ENCODE data around the gene PTPRS.

PTPRS gene

GRCh38 chr19:5339198-5339949 lies 1.2 kb downstream of the PTPRS start:
- TF ChIP-seq, protein P1, sequence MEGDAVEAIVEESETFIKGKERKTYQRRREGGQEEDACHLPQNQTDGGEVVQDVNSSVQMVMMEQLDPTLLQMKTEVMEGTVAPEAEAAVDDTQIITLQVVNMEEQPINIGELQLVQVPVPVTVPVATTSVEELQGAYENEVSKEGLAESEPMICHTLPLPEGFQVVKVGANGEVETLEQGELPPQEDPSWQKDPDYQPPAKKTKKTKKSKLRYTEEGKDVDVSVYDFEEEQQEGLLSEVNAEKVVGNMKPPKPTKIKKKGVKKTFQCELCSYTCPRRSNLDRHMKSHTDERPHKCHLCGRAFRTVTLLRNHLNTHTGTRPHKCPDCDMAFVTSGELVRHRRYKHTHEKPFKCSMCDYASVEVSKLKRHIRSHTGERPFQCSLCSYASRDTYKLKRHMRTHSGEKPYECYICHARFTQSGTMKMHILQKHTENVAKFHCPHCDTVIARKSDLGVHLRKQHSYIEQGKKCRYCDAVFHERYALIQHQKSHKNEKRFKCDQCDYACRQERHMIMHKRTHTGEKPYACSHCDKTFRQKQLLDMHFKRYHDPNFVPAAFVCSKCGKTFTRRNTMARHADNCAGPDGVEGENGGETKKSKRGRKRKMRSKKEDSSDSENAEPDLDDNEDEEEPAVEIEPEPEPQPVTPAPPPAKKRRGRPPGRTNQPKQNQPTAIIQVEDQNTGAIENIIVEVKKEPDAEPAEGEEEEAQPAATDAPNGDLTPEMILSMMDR (IDR thresholded peaks at IDR 0.05; ENCODE audit: borderline replicate concordance, control extremely low read depth, extremely low read depth, insufficient read depth, missing control alignments): no peak
- peak; percentile 69 for DNase-seq (ENCODE audit: low spot score)
- in situ Hi-C loops (cut with MboI; ENCODE audit: low sequenced_read_pairs, unreplicated experiment): no loop called here

DNA sequence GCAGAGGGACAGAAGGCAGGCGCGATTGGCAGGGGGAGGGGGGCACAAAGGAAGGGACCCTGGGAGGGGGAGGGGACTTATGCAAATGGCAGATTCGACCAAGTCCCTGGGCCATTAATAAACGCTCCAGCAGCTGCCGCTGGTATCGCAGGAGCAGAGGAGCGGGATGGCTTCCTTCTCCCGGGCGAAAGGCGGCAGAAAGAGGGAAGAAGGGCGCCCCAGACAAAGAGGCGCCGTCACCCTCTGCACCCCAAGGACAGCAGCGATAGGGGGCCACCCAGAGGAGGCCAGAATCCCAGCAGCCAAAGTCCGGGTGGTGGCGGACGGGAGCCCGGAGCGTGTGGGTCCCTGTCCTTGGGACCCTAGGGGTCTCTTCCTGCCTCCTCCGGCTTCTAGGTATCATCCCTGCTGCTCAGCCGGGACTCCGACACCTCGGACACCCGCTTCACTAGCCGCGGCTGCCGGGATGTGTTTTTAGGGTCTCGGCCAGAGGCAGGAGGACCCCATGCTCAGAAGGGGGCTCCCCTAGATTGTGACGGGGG lies 1.9 kb downstream of the PTPRS start:
- in situ Hi-C loops (cut with MboI; ENCODE audit: low sequenced_read_pairs, unreplicated experiment): no loop called here
- DNase-seq (ENCODE audit: low spot score): peak; percentile 82
- TF ChIP-seq, protein P1 (IDR thresholded peaks at IDR 0.05; ENCODE audit: borderline replicate concordance, control extremely low read depth, extremely low read depth, insufficient read depth, missing control alignments): peak; percentile 49

- TF ChIP-seq, protein P1 (IDR thresholded peaks at IDR 0.05; ENCODE audit: borderline replicate concordance, control extremely low read depth, extremely low read depth, insufficient read depth, missing control alignments): no peak
- in situ Hi-C loops (cut with MboI; ENCODE audit: low sequenced_read_pairs, unreplicated experiment): no loop called here
Measured at GRCh38 chr19:5337708-5338655, 2.6 kb downstream of the PTPRS start.

DNA sequence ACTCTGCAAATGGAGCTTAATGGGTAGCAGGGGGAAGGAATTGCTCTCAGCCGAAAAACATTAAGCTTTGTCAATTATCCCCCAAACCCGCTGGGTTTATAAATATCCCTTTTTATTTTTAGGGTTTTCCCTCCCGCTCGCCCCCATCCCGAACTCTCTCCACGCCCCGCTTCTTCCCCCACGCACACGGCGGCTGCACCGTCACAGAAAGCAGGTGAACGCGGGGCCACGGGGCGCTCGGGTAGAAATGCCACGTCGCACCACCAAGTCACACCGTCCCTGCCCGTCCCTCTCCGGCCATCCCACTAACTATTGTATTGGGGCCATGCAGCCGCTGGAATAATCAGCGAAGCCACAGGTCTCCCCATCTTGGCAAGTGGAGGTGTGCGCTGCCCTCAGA lies 3.5 kb downstream of the PTPRS start:
- in situ Hi-C loops (cut with MboI; ENCODE audit: low sequenced_read_pairs, unreplicated experiment): no loop called here
- TF ChIP-seq, protein P1 (IDR thresholded peaks at IDR 0.05; ENCODE audit: borderline replicate concordance, control extremely low read depth, extremely low read depth, insufficient read depth, missing control alignments): no peak
- DNase-seq (ENCODE audit: low spot score): no peak

More at GRCh38 chr19:5337708-5338655, 2.6 kb downstream of the PTPRS start:
- DNase-seq (ENCODE audit: low spot score): no peak

GRCh38 chr19:5336195-5336965 lies 4.2 kb downstream of the PTPRS start:
- TF ChIP-seq, protein P1 (IDR thresholded peaks at IDR 0.05; ENCODE audit: borderline replicate concordance, control extremely low read depth, extremely low read depth, insufficient read depth, missing control alignments): no peak
- in situ Hi-C loops (cut with MboI; ENCODE audit: low sequenced_read_pairs, unreplicated experiment): no loop called here
- DNase-seq (ENCODE audit: low spot score): no peak

DNA sequence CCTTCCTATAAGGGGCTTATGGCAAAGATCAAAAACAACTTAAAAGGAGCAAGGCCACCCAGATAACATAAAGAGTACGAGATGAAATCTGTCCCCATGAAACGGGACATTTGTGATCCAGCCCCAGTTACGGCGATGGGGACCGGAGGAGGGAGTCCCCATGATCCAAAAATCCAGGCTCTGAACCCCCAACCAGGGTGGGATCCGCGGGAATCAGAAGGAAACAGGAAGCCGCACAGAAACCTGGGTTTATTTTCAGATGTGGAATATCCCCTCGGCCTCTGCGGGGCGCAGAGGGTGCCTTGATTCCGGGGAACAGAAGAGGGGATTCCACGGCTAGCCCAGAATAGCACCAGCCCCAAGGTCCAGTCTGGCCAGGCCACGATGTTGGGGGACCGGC lies 5.0 kb downstream of the PTPRS start:
- in situ Hi-C loops (cut with MboI; ENCODE audit: low sequenced_read_pairs, unreplicated experiment): no loop called here
- TF ChIP-seq, protein P1 (IDR thresholded peaks at IDR 0.05; ENCODE audit: borderline replicate concordance, control extremely low read depth, extremely low read depth, insufficient read depth, missing control alignments): no peak
- no peak for DNase-seq (ENCODE audit: low spot score)
